Stomach smooth muscle (tissue), 2 donors: ENCODE measurements around the gene TUBGCP4.

ENCODE experiments used
- H3K27ac ChIP-seq: one replicate; pipeline ENCODE4 v1.7.0; 2013; ENCODE audit warnings: mild to moderate bottlenecking, low read length, inconsistent platforms
- H3K27me3 ChIP-seq, 2 donors: one replicate each; pipeline ENCODE4 v1.7.0; 2013; ENCODE audit warnings: low read length in 2 of 2; ENCODE audit not compliant: insufficient read depth in 2 of 2, control insufficient read depth in 1 of 2
- H3K36me3 ChIP-seq, 2 donors: one replicate each; pipeline ENCODE4 v1.7.0; 2013; ENCODE audit warnings: low read length in 2 of 2; ENCODE audit not compliant: control insufficient read depth in 2 of 2, insufficient read depth in 2 of 2
- H3K4me1 ChIP-seq: one replicate; pipeline ENCODE4 v1.7.0; 2013; ENCODE audit warnings: low read length; ENCODE audit not compliant: control insufficient read depth, insufficient read depth
- H3K4me3 ChIP-seq, 2 donors: one replicate each; pipeline ENCODE4 v1.7.0; 2013; ENCODE audit warnings: low read length in 2 of 2
- H3K9ac ChIP-seq, 2 donors: one replicate each; pipeline ENCODE4 v1.7.0; 2013; ENCODE audit warnings: low read length in 2 of 2, mild to moderate bottlenecking in 1 of 2
- H3K9me3 ChIP-seq, 2 donors: one replicate each; pipeline ENCODE4 v1.7.0; 2013; ENCODE audit warnings: low read length in 2 of 2; ENCODE audit not compliant: control insufficient read depth in 2 of 2
- donor health status: healthy.
- donor health status: Pancreatic carcinoma.

Gene TUBGCP4

DNA sequence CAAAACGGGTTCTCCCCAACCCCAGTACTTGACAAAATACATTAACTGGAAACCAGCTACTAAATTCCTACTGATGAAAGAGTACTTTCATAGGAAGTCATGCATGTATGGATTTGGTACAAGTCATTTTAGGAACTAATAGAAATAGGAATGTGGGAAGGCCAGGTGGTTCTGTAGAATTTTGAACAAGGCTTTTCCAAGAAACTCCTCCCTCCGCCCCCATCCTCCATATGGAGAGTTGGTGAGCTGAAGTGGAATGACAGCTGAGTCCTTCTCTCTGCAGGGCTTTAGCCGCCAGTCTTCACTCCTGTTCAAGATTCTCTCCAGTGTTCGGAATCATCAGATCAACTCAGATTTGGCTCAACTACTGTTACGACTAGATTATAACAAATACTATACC lies 33.2 kb downstream of the TUBGCP4 start:
- no peaks in the 10 kb centered on the region for H3K9me3 ChIP-seq
- peaks cover 6% of the 10 kb centered on the region for H3K4me1 ChIP-seq
- peaks cover 52 to 54% of the 10 kb centered on the region in 2 donors for H3K36me3 ChIP-seq
- H3K27me3 ChIP-seq = no peaks in the 10 kb centered on the region
- no peak overlapping the region for H3K9ac ChIP-seq
- no peak overlapping the region for H3K4me3 ChIP-seq
- no peak overlapping the region for H3K27ac ChIP-seq

DNA sequence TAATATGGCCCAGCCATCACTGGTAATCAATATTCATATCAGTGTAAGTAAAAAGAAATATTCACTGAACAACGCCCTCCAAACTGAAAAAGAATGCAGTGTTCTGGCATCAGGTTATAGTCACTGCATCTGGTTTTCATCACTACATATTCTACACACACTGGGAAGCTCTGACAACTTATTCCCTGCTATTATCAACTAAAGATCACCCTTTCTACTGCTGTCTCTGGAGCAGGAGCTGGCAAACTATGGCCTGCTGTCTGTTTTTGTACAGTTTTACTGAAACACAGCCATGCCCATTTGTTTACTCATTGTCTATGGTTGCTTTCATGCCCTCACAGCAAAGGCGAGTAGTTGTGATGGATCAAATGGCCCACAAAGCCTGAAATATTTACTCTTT lies 35.3 kb downstream of the TUBGCP4 start:
- H3K9me3 ChIP-seq = no peaks in the 10 kb centered on the region
- H3K27ac ChIP-seq = peak overlapping the region; percentile 56
- no peak overlapping the region for H3K4me3 ChIP-seq
- no peak overlapping the region for H3K9ac ChIP-seq
- no peaks in the 10 kb centered on the region for H3K27me3 ChIP-seq
- peaks cover 58 to 60% of the 10 kb centered on the region in 2 donors for H3K36me3 ChIP-seq
- H3K4me1 ChIP-seq = peaks cover 6% of the 10 kb centered on the region

DNA sequence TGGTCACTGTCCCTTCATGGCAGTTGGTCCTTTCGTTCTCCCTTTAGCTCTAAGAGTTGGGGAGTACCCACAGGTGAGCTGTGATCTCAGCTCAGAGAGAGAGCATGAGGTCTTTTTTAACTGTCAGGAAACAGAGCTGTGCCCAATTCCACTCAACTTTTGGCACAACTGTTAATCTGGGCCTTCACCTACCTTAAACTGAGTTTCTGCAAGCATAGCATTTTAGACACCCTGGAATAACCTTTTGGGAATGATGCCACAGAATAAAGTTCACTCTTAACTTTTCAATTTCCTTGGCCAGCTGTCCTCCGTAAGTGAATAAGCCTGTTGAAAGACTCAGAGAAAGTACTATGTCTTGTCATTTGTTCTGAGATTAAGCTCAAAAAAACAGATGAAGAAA lies 35.9 kb downstream of the TUBGCP4 start:
- Histone ChIP-seq H3K9me3 (no peaks in the 10 kb centered on the region), H3K27ac (no peak overlapping the region), H3K4me3 (no peak overlapping the region), H3K27me3 (no peaks in the 10 kb centered on the region), H3K9ac (no peak overlapping the region), H3K4me1 (peaks cover 6% of the 10 kb centered on the region), H3K36me3 (peaks cover 54 to 58% of the 10 kb centered on the region in 2 donors)

DNA sequence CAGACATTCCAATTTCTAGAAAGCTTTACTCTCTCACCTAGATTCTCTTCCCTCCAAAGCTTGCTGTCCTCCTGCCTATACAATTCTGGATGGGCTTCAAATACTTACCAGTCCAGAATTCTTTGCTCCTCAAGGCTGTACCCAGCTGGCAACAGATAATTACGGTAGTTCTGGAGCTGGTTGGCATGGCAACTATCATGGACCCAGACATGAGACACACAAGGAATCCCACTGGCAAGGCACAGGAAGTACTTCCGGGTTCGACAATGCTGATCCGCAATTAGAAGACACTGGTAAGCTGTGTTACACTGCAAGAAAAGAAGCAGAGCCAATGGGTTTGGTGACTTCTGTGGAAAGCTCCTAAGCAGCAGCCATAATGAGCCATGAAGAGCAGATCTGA lies 37.9 kb downstream of the TUBGCP4 start:
- Histone ChIP-seq H3K36me3 (peaks cover 63 to 65% of the 10 kb centered on the region in 2 donors), H3K9me3 (no peaks in the 10 kb centered on the region), H3K4me3 (no peak overlapping the region), H3K27me3 (no peaks in the 10 kb centered on the region), H3K27ac (no peak overlapping the region), H3K9ac (no peak overlapping the region), H3K4me1 (peaks cover 6% of the 10 kb centered on the region)

DNA sequence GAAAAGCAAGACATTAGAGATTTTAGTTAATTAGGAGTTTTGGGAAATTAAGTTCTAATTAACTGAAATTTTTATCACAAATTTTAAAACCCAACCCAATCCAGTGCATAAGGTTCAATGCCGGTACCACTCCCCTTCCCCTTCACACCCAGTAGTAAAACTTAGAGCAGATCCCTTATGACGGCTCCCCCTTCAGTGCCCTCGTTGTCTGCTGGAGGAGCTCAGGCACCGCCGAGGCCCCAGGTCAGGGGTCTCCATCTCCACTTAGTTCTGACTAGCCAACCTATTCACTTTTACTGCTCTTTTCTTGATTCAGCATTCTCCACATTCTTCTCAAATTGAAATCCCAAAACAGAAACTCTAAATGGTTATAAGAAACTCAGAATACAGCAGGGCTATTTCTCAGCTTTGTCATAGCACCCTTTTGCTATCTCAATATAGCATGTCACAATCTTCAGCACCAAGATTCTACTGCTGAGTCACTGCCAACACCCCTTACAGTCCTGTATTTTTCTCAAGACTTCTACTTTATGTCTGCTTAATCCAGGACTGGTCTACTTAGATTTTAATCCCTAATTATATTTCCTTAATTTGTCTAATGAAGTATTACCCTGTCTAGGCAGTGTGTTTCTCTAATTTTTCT lies 39.8 kb downstream of the TUBGCP4 start:
- H3K27me3 ChIP-seq = no peaks in the 10 kb centered on the region
- peaks cover 58 to 65% of the 10 kb centered on the region in 2 donors for H3K36me3 ChIP-seq
- H3K27ac ChIP-seq = no peak overlapping the region
- H3K4me1 ChIP-seq = peaks cover 6% of the 10 kb centered on the region
- no peaks in the 10 kb centered on the region for H3K9me3 ChIP-seq
- H3K9ac ChIP-seq = no peak overlapping the region
- no peak overlapping the region for H3K4me3 ChIP-seq

DNA sequence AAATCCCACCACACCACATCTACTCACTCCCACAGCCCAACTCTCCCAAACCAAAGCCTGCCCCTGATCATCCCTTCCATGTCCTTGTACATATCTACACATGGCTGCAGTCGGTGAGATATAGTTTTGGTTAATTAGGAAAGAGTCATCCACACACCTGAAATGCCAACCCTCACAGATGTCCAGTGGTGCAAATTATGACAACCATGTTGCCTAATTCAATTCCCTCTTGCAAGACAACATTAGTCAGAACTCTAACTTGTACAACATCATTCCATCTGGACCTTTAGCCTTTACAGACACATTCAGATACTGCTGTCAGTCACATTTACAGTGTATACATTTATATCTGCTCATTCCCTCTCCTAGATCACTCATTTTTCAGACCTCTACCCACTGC lies 41.2 kb downstream of the TUBGCP4 start:
- Histone ChIP-seq H3K9me3 (no peaks in the 10 kb centered on the region), H3K27ac (no peak overlapping the region)

DNA sequence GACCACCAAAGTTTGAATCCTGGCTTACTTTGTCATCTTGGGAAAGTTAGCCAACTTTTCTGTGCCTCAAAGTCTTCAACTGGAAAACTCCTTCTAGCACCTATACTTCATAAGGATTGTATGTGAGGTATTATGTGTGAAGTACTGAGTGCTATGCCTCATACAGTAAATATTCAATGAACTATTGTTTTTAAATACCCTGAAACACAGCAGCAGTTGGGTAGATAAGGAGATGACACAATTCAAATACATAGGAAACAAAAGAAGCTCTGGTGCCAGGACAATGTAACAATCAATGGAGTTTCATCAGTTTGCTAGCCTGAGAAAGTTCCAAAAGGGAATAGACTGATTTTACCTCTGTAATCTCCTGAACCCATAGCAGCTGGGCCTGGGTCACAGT lies 43.3 kb downstream of the TUBGCP4 start:
- H3K4me1 ChIP-seq = no peaks in the 10 kb centered on the region
- no peak overlapping the region for H3K27ac ChIP-seq
- no peaks in the 10 kb centered on the region for H3K9me3 ChIP-seq
- no peak overlapping the region for H3K9ac ChIP-seq
- no peak overlapping the region for H3K4me3 ChIP-seq
- H3K27me3 ChIP-seq = no peaks in the 10 kb centered on the region
- H3K36me3 ChIP-seq = peaks cover 50 to 51% of the 10 kb centered on the region in 2 donors

More for the DNA sequence above, 41.2 kb downstream of the TUBGCP4 start:
- H3K36me3 ChIP-seq = peaks cover 62 to 68% of the 10 kb centered on the region in 2 donors
- H3K9ac ChIP-seq = no peak overlapping the region
- H3K4me3 ChIP-seq = no peak overlapping the region
- no peaks in the 10 kb centered on the region for H3K4me1 ChIP-seq
- no peaks in the 10 kb centered on the region for H3K27me3 ChIP-seq

DNA sequence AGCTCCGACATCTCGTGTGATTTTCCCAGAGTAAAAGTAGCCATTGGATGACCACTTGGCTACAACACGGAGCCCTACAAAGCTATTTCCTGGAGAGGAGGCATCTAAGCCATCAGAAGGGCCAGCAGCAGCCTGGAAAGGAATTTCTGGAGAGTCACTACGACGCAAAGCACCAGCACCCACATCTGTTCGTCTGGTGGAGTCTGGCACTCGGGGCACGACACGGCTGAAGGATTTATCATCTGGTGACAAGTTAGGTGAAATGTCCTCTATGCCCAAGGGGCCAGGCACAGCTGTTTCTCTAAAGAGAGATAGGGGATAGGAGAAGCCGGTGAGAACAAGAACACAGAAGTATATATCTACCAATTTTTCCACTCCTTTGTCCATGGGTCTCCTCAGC lies 49.5 kb downstream of the TUBGCP4 start:
- Histone ChIP-seq H3K4me1 (no peaks in the 10 kb centered on the region), H3K9ac (no peak overlapping the region), H3K9me3 (no peaks in the 10 kb centered on the region), H3K27ac (no peak overlapping the region), H3K4me3 (no peak overlapping the region), H3K27me3 (no peaks in the 10 kb centered on the region), H3K36me3 (peaks cover 45 to 48% of the 10 kb centered on the region in 2 donors)

DNA sequence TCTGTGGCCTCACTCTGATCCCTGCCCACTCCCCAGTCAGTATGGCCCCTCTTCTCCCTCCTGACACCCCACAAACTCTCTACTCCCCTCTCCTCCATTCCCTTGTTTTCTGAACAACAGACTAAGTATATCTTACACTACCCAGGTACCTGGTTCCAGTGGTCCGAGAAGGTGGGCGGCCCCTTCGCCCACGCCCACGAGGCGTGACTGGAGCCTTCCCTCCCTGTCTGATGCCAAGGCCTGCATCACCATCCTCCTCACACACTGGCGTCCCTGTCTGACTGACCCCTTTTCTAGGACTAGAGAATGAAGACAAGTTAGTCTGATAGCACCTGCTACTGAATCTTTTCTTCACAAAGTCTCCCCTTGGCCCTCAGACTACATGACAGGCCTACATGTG lies 50.0 kb downstream of the TUBGCP4 start:
- Histone ChIP-seq H3K9ac (no peak overlapping the region), H3K36me3 (peaks cover 41 to 46% of the 10 kb centered on the region in 2 donors)

DNA sequence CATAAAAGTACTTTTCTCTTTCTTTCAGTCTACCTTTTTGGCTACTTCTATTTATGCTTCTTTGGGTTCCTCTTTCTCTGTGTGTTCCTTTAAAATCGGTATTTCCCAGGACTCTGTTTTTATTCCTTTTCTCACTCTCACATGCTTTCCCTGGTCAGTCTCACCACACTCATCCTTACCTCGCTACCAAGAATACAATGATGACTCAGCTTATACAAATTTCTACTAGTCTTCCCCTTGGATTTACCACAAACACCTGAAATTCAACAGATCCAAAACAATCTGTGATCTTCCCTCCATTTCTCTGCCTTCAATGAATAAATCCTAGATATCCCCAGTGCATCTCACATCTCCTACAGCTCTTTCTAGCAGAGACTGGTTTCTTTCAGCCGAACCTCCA lies 52.9 kb downstream of the TUBGCP4 start:
- Histone ChIP-seq H3K9me3 (no peaks in the 10 kb centered on the region), H3K27ac (no peak overlapping the region), H3K27me3 (no peaks in the 10 kb centered on the region), H3K4me1 (no peaks in the 10 kb centered on the region), H3K36me3 (peaks cover 39 to 44% of the 10 kb centered on the region in 2 donors), H3K9ac (no peak overlapping the region), H3K4me3 (no peak overlapping the region)

More for the DNA sequence above, 50.0 kb downstream of the TUBGCP4 start:
- no peaks in the 10 kb centered on the region for H3K4me1 ChIP-seq
- H3K27me3 ChIP-seq = no peaks in the 10 kb centered on the region
- H3K27ac ChIP-seq = no peak overlapping the region
- H3K9me3 ChIP-seq = no peaks in the 10 kb centered on the region
- no peak overlapping the region for H3K4me3 ChIP-seq

DNA sequence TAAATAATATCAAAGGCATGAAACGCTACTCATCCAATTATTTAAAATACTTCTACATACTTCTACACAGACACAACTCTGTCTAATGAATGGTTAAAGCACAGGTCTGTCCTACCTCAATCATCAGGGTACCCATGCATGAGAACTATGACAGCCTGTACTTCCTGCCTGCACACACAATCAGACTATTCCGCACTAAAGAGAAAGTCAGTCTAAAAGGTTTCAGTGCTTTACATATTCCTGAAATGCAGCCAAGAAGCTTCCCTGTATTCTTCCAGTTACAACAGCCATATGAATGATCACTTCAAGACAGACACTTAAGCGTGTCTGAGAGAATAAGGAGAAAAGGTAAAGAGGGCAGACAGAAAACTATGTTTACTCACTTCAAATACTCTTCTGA lies 58.8 kb downstream of the TUBGCP4 start:
- peaks cover 25 to 34% of the 10 kb centered on the region in 2 donors for H3K36me3 ChIP-seq
- no peaks in the 10 kb centered on the region for H3K9me3 ChIP-seq
- no peak overlapping the region for H3K27ac ChIP-seq

More for the DNA sequence above, 58.8 kb downstream of the TUBGCP4 start:
- no peak overlapping the region for H3K9ac ChIP-seq
- H3K27me3 ChIP-seq = no peaks in the 10 kb centered on the region
- no peak overlapping the region for H3K4me3 ChIP-seq
- no peaks in the 10 kb centered on the region for H3K4me1 ChIP-seq
